Myocyte (in vitro differentiated cells): ENCODE results near the gene OTUD6A. TPM values are rescaled to one million over a fixed set of nuclear protein-coding genes. Genes with fewer than 3 reads are reported as not detected.

Source experiments
- microRNA-seq: library from miRNA; unstranded; fragments of <30 nt; microRNA quantifications from one replicate; pipeline ENCODE4, GENCODE V29; 2016
- total RNA-seq: library from RNA; depleted of rRNA; stranded (reverse); fragments of >200 nt; gene quantifications from 2 replicates; pipeline ENCODE4 v1.2.3, GENCODE V29; 2014

OTUD6A gene
- total RNA-seq, 1 donor from 2014 or later, result not detected

Small RNA genes within 50 kb of the gene (microRNA-seq; reads per million reads assigned to microRNA genes)
- gene MIR676, result not detected

Other genes starting within 250 kb of the OTUD6A start
- gene AWAT2, start 12.5 kb upstream of the OTUD6A start, total RNA-seq, result not detected in 2 replicates
- 49.9 and 52.3 TPM in 2 replicates for gene IGBP1, start 71.0 kb downstream of the OTUD6A start, total RNA-seq
- gene DGAT2L6, start 115.0 kb downstream of the OTUD6A start, total RNA-seq, result not detected in 2 replicates
- not detected in 2 replicates for gene AWAT1, start 172.2 kb downstream of the OTUD6A start, total RNA-seq
- gene P2RY4, start 197.7 kb downstream of the OTUD6A start, total RNA-seq, result not detected in 2 replicates
- not detected in 2 replicates for gene ARR3, start 205.9 kb downstream of the OTUD6A start, total RNA-seq
- gene RAB41, start 219.7 kb downstream of the OTUD6A start, total RNA-seq, result not detected in 2 replicates
- gene PDZD11, start 227.5 kb downstream of the OTUD6A start, total RNA-seq, result 57.4 and 65.2 TPM in 2 replicates
- 0.27 and 0.36 TPM in 2 replicates for gene KIF4A, start 227.6 kb downstream of the OTUD6A start, total RNA-seq